ENCODE data around the gene MAGI3.

DNA sequence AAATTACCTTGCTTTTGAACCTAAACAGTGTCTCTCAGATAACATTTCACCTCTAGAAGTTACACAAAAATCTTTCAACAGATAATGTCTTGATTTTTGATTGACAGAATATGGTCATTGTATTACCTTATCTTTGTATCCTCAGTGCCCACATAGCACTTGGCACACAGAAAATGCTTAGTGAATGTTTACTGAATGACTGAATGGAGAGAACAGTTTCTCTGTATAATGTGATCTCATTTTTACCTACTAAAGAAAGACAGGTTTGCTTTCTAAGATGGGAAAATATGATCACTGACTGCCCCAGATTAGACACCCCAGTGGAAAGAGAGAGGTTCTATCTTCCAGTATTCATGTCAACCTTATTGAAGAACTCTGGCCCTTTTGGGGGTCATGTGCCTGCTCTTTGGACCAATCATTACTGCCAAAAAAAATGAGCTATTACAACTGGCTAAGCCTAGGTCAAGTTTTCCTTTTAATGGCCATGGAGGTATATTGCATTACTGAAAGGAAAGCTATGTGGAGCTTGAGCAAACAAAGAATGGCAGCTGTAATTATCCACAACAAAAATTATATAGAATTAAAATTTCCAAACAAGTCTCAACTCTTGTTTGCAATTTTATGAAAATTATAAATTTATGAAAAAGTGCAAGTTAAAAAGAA is 117.4 kb downstream of the MAGI3 start:
- TF ChIP-seq RFX5 (IDR thresholded peaks at IDR 0.05) (no peak), RCOR1 (IDR thresholded peaks at IDR 0.05; ENCODE audit: low read depth, low read length) (no peak)
- TF ChIP-seq, protein P1, sequence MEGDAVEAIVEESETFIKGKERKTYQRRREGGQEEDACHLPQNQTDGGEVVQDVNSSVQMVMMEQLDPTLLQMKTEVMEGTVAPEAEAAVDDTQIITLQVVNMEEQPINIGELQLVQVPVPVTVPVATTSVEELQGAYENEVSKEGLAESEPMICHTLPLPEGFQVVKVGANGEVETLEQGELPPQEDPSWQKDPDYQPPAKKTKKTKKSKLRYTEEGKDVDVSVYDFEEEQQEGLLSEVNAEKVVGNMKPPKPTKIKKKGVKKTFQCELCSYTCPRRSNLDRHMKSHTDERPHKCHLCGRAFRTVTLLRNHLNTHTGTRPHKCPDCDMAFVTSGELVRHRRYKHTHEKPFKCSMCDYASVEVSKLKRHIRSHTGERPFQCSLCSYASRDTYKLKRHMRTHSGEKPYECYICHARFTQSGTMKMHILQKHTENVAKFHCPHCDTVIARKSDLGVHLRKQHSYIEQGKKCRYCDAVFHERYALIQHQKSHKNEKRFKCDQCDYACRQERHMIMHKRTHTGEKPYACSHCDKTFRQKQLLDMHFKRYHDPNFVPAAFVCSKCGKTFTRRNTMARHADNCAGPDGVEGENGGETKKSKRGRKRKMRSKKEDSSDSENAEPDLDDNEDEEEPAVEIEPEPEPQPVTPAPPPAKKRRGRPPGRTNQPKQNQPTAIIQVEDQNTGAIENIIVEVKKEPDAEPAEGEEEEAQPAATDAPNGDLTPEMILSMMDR (IDR thresholded peaks at IDR 0.05) = no peak

Measured in A549 (cell line).